ENCODE data around the gene HEBP2. TPM values are rescaled to one million over a fixed set of nuclear protein-coding genes. Genes with fewer than 3 reads are reported as not detected.
"Not testable (repeated sequence)": the region's sequence is repeated elsewhere in the genome, so short reads cannot be mapped to it uniquely, and the experiment has no call there.

HEBP2 gene, protein sequence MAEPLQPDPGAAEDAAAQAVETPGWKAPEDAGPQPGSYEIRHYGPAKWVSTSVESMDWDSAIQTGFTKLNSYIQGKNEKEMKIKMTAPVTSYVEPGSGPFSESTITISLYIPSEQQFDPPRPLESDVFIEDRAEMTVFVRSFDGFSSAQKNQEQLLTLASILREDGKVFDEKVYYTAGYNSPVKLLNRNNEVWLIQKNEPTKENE
- total RNA-seq (2014; rRNA removed; shearing (Covaris generic)): 124 and 130 TPM in 2 replicates

DNA sequence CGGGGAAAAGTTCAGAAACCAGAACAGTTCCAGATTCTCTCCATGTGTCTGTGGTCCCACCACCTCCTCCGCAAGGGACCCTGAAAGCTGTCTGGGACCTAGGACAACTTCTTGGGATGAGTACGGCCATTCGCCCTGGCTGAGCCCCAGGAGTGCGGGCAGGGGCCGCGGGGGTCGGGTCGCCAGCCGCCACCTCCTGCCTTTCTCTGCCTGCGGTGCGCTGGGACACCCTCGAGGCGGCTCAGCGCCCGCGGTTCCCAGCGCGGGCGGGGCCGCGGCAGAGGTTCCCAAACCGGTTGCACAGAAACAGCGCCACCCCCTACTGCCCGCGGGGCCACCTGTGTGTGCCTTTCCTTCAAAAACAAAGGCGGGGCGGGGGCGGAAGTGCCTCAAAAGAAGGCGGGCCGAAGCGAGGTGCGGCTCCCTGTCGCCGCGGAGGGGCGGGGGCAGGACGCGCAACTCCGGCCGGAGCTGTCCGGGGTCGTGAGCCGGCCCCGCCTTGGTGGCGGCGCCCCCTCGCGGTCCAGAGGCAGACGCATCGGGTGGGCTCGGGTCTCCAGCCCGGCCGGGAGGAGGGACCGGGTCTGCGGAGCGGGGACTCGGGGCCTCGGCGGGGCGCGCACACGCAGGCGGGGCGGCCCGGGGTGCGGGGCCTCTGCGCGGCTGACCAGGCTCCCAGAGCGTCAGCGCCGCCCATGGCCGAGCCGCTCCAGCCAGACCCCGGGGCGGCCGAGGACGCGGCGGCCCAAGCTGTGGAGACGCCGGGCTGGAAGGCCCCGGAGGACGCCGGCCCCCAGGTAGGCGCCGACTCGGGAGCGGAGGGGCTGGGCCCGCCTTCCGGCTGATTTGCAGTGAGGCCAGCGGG, at the start of gene HEBP2:
TSS of gene HEBP2 (plus strand) at position 423 of the 865 bp plus-strand sequence. CDS start at position 696, 273 bp downstream.
- peak; percentile 95 for DNase-seq (ENCODE audit: low spot score)

DNA sequence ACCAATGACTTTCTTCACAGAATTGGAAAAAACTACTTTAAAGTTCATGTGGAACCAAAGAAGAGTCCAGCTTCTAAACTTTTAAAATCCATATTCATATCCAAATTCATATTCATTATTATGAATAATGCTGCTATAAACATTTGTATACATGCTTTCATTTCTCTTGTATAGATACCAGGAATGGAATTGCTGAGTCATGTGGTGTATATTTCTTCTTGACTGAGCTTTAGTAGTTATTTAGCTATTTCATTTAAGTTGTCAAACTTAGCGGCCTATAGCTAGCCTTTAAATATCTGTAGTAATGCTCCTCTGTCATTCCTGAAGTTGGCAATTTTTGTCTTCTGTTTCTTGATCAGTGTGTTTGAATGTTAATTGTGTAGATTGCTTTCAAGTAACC, 46.1 kb upstream of the HEBP2 start:
- no peak for DNase-seq (ENCODE audit: low spot score)

DNA sequence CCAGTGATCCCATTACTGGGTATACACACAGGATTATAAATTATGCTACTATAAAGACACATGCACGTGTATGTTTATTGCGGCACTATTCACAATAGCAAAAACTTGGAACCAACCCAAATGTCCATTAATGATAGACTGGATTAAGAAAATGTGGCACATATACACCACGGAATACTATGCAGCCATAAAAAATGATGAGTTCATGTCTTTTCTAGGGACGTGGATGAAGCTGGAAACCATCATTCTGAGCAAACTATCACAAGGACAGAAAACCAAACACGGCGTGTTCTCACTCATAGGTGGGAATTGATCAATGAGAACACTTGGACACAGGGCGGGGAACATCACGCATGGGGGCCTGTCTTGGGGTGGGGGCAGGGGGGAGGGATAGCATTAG, 35.3 kb upstream of the HEBP2 start:
- not testable (repeated sequence) for DNase-seq (ENCODE audit: low spot score)

DNA sequence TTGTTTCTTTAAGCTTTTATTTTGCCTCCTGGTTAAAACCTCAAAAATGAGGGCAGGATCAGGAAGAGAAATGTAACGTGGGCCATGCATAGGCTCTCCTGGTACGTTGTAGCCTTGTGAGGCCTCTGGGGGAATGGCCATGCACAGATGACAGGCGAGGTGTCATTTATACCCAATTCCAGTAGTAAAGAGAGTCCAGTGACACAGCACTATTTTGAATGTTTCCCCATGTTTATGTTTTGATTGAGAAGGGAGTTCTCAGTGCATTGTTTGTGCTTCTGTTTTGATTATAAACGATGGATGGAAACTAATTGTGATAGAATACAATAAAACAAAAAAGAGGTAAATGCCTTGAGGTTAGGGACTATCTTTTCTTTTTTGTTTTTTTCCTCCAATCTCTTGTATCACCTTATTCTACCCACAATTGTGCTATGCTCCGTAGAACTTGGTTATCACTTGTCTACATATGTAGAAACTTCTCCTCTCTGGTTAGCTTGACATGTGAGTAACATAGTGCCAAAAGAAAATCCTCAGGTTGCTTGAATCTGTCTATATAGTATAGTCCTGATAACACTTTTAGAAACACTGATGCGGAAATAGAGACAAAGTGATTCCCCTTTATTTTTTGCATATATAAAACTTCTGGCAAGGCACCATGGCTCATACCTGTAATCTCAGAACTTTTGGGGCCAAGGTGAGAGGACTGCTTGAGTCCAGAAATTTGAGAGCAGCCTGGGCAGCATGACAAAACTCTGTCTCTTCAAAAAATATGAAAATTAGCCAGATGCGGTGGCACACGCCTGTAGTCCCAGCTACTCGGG, 33.2 kb upstream of the HEBP2 start:
- no peak for DNase-seq (ENCODE audit: low spot score)

DNA sequence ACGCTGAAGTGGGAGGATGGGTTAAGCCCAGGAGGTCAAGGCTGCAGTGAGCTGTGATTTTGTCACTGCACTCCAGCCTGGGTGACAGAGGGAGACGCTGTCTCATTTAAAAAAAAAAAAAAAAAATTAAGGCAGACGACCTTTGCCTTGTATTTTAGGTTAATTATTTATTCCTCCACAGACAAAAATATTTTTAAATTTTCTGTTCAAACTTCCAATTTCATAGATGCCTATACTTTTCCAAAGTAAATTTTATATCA, 32.6 kb upstream of the HEBP2 start:
- DNase-seq (ENCODE audit: low spot score): no peak

DNA sequence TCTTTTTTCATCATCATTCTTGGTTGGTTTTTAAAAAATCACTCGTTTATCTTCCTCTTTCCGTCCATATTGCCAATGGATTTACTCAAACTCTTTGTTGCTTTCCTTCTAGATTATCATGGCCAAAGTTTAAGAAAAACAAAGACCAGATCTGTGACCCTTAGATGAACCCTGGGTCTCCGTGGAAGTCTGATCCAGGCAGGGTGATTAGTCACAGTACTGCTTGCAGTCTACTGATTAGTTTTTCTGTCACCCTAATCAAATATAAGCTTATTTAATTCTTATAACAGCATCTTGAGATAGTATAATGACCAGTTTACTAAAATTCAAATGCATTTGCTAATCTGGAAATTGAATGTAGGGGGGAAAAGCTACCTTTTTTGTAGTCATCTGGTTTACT, 32.3 kb upstream of the HEBP2 start:
- DNase-seq (ENCODE audit: low spot score): peak; percentile 59

DNA sequence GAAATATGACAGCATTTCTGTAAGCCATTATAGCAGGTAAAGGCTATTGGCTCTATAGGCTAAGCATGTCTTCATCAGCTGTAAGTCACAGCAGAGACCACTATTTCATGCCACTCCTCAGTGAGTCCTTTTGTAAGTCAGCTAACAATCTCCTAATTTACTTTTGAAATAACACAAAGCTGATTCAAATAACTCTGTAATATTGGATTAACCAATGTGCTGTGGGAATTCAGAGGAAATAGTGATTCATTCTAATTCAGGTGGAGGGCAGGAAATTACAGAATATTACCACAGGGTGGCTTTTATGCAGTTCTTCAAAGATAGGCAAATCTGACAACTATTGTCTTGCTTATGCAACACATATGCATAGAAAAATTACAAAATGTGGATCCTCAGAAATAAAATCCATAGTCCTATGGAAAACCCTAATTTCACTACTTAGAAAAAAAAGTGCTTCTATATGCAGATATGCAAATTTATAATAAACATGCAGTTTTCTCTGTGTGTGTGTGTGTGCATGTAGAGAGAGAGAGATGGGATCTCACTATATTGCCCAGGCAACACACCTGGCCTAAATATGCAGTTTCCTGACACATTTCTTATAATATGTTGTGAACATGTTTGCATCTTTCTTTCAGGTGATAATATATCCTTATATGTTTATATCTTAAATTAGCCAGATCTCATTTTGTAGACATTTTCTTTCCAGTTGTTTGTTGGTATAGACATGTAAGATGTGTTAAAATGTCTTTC, 31.1 kb upstream of the HEBP2 start:
- DNase-seq (ENCODE audit: low spot score): peak; percentile 38

DNA sequence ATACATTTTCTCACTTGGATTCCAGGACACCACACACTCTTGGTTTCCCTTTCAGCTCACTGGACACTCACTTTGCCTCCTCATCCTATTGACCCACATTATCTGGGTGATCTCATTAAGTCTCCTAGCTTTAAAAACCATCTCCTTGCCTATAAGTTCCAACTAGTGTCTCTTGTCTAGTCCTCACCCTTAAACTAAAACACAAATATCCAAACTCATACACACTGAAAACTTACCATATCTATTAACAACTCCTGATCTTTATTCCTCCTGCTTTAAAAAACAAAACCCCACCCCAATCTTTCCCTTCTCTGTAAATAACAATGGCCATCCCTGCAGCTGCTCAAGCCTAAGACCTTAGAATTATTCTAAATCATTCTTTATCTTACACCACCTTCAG, 29.8 kb upstream of the HEBP2 start:
- no peak for DNase-seq (ENCODE audit: low spot score)

DNA sequence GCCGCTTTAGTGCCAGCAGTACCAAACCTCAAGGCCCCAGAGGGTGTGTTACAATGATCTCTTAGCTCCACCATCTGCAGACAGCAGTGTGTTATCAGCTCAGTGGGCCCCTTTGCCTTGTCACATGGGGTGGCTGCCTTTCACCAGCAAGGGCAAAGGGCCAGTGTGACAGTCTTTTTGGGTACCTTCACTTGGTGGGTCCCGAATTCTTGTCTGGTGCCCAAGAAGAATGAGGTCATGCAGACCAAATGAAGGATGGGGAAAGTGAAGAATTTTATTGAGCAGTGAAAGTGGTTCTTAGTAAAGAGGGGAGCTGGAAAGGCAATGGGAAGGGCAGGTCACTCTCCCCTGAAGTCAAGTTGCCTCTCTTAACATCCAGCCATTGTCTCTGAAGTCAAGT, 29.2 kb upstream of the HEBP2 start:
- no peak for DNase-seq (ENCODE audit: low spot score)

DNA sequence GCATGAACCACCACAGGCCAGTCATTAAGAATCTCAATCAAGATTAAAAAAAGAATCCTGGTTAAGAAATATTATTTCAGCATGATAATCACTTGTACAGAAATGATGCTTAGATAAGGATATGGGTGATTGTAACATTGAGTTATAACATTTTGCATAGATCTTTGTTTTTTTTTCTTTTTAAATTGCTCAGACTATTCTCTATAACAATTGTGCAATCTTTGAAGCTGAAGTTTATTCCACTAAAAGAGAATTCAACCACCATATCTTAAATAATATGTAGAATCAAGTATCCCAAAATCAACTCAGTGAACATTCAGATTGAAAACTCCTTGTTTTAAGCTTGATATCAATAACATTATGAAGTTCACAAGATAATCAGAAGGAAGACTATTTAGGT, 27.0 kb upstream of the HEBP2 start:
- DNase-seq (ENCODE audit: low spot score): no peak

DNA sequence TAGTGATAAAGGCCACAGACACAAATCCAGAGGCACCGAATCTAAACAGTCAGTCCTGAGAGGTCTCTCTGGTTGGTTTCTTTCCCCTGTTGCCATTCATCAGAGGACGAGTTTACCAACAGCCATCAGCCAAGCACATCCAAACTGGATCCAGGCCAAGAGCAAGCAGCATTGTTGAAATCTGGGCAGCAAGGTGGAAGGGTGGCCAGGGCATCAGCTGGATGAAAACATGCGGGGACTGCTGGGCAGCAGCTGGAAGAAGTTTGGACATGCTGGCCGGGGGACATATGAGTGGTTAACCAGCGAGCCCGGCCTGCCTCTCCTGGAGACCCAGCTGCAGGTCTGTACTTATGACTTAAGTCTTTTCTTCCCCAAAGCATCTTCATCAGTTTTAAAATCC, 26.2 kb upstream of the HEBP2 start, which contains the start of gene SMIM28:
TSS of gene SMIM28 (plus strand) at position 62 of the 400 bp plus-strand sequence. CDS start at position 230, 168 bp downstream.
- DNase-seq (ENCODE audit: low spot score): no peak

DNA sequence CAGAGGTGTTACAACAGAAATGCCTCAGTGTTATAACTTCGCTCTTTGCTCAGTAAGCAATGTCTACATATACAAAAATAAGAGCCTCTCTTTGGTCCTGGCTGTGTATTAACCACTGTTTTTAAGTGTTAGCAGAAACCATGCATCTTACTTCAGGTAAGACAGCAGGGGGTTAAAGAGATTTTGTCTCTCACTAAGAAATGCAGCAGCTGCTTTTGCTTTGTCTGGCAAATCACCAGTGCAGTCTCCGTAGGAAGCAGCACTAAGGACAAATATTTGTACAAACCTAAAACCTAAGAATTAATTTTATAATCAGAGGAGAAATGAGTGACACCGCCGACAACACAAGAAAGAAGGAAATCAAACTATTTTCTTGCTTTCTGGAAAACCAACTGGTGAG, 25.6 kb upstream of the HEBP2 start:
- no peak for DNase-seq (ENCODE audit: low spot score)

DNA sequence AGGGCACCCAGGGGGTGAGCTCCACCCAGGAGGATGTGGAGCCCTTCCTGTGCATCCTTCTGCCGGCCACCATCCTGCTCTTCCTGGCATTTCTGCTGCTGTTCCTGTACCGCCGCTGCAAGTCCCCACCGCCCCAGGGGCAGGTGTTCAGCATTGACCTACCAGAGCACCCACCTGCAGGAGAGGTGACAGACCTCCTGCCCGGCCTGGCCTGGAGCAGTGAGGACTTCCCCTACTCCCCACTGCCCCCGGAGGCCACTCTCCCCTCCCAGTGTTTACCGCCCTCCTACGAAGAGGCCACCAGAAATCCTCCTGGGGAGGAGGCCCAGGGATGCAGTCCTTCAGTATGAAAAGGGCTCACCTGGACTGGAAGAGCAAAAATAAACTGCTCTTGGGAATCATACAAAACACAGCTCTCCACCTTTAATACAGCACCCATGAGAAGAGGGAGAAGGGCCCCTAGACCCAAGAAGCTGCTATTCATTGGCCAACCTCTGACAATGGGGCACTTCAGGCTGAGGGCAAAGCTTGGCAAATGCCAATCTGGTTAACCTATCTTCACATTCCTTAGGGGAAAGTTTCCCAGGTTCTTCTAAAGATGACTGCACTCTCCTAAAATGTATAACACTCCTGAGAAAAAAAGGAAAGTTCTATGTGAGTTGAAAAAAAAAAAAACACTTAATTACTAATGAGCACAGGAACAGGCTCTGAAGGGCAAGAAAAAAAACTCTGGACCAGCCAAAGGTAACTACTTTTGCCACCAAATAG, 21.3 kb upstream of the HEBP2 start:
- DNase-seq (ENCODE audit: low spot score): no peak

DNA sequence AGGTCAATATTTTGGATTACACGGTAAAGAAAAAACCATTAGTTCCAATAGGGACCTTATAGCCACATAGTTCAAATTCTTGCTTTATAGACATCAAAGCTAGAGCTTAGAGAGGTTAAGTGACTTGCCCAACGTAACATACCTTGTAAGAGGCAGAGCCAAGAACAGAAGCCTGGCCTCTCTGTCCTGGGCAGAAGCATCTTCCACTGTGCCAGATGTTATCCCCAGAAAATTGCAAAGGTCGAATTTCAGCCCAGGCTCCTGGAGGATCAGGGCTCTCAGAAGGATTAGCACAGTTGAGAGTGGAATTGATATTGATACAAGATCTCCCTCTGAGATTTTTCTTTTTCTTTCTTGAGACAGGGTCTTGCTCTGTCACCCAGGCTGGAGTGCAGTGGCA, 20.2 kb upstream of the HEBP2 start:
- no peak for DNase-seq (ENCODE audit: low spot score)

DNA sequence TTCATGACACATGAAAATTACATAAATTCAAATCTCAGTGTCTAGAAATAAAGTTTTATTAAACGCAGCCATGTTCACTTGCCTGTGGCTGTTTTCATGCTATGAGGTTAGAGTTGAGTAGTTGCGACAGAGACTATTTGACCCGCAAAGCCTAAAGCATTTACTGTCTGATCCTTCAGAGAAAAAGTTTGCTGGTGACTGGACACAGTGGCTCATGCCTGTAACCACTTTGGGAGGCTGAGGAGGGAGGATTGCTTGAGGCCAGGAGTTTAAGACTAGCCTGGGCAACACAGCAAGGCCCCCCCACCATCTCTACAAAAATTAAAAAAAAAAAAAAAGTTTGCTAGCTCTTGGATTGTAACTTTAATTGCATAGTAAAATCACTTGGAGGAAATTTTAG, 17.1 kb upstream of the HEBP2 start:
- no peak for DNase-seq (ENCODE audit: low spot score)

DNA sequence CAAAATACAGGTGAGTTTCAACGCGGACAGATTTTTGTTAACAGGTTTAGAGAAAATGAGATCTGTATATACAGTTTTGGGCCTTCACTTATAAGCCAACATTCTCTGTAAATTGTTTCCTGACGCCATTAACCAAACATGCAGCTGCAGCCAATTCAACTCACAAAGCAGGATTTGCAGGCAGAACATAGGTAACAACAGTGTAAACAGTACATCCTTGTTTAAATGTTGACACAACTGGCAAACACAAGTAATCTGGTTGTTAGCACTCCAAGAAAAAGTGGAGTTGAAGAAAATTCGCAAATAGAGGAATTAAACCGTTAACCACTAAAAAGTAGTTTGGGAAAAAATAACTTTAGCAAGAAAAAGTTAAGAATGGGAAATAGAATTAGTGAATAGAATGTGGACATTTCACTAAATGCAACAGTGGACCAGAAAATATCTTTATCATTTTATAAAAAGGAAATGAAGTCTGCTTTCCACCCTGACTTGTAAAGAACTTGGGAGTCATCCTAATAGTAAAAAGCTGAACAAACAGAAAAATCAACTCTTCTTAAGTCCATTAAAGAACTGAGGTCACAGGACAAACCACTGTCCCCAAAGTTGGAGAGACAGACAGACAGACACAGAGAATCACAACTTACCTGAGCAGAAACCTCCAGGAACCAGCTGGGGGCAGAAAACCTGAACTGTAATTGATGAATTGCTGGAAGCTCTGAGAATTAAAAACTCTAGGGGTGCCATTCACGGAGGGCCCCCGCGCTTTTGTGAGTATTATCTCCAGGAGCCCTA, 16.2 kb upstream of the HEBP2 start:
- DNase-seq (ENCODE audit: low spot score): no peak

DNA sequence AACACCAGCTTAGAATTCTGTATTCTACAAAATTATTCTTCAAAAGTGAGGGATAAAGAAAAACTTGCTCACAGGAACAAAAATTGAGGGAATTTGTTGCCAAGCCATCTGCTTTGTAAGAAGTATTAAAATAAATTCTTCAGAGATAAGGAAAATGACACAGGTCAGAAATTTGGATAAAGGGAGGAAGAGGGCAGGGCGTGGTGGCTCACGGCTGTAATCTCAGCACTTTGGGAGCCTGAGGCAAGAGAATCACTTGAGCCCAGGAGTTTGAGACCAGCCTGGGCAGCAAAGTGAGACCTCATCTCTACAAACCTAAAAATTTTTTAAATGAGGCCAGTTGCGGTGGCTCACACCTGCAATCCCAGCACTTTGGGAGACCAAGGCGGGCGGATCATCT, 14.5 kb upstream of the HEBP2 start:
- no peak for DNase-seq (ENCODE audit: low spot score)

DNA sequence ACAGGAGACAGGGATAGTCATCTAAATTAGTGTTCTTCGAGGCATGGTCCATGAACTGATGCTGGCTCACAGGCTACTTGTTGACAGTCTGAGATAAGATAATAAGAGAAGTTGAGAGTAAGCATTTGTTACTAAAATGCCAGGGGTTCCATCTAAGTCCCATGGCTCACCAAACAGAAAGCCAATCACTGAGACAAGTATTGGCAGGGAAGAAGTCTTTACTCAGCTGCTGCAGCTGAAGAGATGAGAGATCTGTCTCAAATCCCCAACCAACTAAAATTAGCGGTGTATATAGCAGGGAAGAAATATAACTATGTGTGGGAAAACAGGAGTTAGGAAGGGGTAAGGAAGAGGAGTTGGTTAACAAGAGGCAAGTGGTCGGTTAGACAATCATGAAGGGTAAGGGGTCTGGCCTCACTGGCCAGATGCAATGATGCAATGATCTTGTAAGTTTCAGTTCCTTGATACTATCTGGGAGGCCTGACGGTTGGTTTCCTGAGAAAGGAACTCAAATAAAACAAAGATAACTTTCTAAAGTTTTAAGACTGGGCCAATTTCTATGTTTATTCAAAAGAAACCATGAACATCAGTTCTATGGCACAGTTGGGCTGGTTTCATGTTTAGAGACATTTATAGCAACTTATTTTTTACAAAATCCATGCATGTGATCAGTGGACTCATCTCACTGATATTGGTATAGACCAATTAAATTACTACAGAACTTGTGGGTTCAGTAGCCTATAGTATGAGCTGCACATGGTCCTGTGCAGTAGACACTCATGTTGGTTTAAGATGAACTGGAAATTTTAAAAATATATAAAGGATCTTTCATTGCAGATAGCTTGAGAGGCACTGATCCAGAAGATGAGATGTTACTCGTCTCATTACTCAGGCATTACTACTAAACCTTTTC, 9.9 kb upstream of the HEBP2 start:
- no peak for DNase-seq (ENCODE audit: low spot score)

DNA sequence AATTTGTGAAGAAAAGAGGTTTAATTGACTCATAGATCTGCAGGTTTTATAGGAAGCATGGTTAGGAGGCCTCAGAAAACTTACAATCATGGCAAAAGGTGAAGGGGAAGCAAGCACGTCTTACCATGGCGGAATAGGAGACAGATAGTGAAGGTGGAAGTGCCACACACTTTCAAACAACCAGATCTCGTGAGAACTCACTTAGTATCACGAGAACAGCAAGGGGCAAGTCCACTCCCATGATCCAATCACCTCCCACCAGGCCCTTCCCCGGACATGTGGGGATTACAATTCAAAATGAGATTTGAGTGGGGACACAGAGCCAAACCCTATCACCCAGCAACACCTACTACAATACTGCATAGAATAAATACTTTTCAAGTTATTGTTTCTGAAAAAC, 7.3 kb upstream of the HEBP2 start:
- no peak for DNase-seq (ENCODE audit: low spot score)
